Mammary epithelial cell (primary cell): ENCODE data around the gene CCDC200.
"Not testable (repeated sequence)": the region's sequence is repeated elsewhere in the genome, so short reads cannot be mapped to it uniquely, and the experiment has no call there.

Source experiments
- CTCF ChIP-seq, 2 donors: IDR thresholded peaks in 1 of 2; conservative IDR thresholded peaks in 1 of 2; 2 replicates each; pipeline ENCODE4 v1.5.1; 2011 to 2012; ENCODE audit warnings: inconsistent platforms in 2 of 2, low read length in 2 of 2, mild to moderate bottlenecking in 2 of 2, control low read depth in 1 of 2, low read depth in 1 of 2; ENCODE audit not compliant: insufficient read depth in 1 of 2; ENCODE audit errors: extremely low read depth in 1 of 2
- EZH2 ChIP-seq: IDR thresholded peaks from 2 replicates; pipeline ENCODE4 v1.6.1; 2012; ENCODE audit warnings: low read length, inconsistent platforms, borderline replicate concordance

DNA sequence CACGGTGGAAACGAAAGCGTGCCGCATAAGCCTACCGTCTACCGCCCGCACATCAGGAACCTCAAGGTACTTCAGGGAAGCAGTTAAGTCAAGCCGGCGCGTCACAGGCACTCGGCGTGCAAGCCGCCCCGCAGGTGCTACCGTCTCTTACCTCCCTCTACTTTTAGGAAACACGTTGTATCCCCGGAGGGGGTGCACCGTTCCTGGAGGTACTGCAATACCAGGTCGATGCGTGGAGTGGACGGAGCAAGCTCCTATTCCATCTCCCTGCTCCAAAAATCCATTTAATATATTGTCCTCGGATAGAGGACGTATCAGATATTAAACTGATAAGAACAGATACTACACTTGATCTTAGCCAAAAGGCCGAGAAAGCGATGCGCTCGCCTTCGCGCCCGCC, 44.5 kb upstream of the CCDC200 start:
- not testable (repeated sequence) for TF ChIP-seq CTCF (conservative IDR thresholded peaks at IDR 0.05 in 1 of 2, IDR thresholded peaks at IDR 0.05 in 1 of 2; ENCODE audit: extremely low read depth in 1 of 2, insufficient read depth in 1 of 2, low read depth in 1 of 2, low read length in 2 of 2); EZH2
